ENCODE measurements around the gene NR2C1. TPM values are rescaled to one million over a fixed set of nuclear protein-coding genes. Genes with fewer than 3 reads are reported as not detected.
A peak's percentile ranks its signal among the peaks of the same experiment; 100 is the strongest.
"Not testable (repeated sequence)": the region's sequence is repeated elsewhere in the genome, so short reads cannot be mapped to it uniquely, and the experiment has no call there.

NR2C1 gene
- total RNA-seq, 2 experiments from 2014 or later: 19.8 to 24.6 TPM

GRCh38 chr12:95102916-95103671 lies 29.7 kb upstream of the NR2C1 start:
- CTCF ChIA-PET: interaction anchor here (0.5 to 0.6 kb wide), 2 partner anchors 14 to 30 kb away, joined by 3 read pairs; partner anchors contain the start of gene NR2C1
- peak; percentile 70 for DNase-seq
- Mint-ChIP-seq H3K36me3 (ENCODE audit: low read depth) (no peaks in the 10 kb centered on the region), H3K4me3 (no peak overlapping the region), H3K9me3 (no peaks in the 10 kb centered on the region), H3K4me1 (ENCODE audit: low read depth) (peaks cover 10% of the 10 kb centered on the region), H3K27me3 (ENCODE audit: low read depth) (no peaks in the 10 kb centered on the region), H3K27ac (no peak overlapping the region)
- intact Hi-C loops (cut with micrococcal nuclease): loop anchor here (1.0 to 5.0 kb wide), 11 partner anchors 14 to 1092 kb away; partner anchors contain the start of genes ELK3, FGD6, METAP2 and NDUFA12

- CTCF ChIA-PET; H3K36me3 Mint-ChIP-seq (ENCODE audit: low read depth); H3K27me3 Mint-ChIP-seq (ENCODE audit: low read depth); DNase-seq; H3K9me3 Mint-ChIP-seq; H3K4me1 Mint-ChIP-seq (ENCODE audit: low read depth); H3K4me3 Mint-ChIP-seq; H3K27ac Mint-ChIP-seq: not testable (repeated sequence)
- intact Hi-C loops (cut with micrococcal nuclease): loop anchor here (2.0 to 5.0 kb wide), 3 partner anchors 457 to 1093 kb away; partner anchors contain the start of gene ELK3
Observed at GRCh38 chr12:95101957-95102356, 28.5 kb upstream of the NR2C1 start.

- Mint-ChIP-seq H3K4me1 (ENCODE audit: low read depth) (peaks cover 10% of the 10 kb centered on the region), H3K9me3 (no peaks in the 10 kb centered on the region), H3K36me3 (ENCODE audit: low read depth) (no peaks in the 10 kb centered on the region), H3K27me3 (ENCODE audit: low read depth) (no peaks in the 10 kb centered on the region), H3K4me3 (no peak overlapping the region), H3K27ac (no peak overlapping the region)
- no peak for DNase-seq
- CTCF ChIA-PET: interaction anchor here (0.6 kb wide), 1 partner anchor 97 kb away, joined by 3 read pairs; the partner anchor contains the start of gene NDUFA12
- intact Hi-C loops (cut with micrococcal nuclease): loop anchor here (5.0 kb wide), 1 partner anchor 947 kb away; no protein-coding TSS in a partner anchor
Observed at GRCh38 chr12:95100264-95101190, 27.1 kb upstream of the NR2C1 start.

DNA sequence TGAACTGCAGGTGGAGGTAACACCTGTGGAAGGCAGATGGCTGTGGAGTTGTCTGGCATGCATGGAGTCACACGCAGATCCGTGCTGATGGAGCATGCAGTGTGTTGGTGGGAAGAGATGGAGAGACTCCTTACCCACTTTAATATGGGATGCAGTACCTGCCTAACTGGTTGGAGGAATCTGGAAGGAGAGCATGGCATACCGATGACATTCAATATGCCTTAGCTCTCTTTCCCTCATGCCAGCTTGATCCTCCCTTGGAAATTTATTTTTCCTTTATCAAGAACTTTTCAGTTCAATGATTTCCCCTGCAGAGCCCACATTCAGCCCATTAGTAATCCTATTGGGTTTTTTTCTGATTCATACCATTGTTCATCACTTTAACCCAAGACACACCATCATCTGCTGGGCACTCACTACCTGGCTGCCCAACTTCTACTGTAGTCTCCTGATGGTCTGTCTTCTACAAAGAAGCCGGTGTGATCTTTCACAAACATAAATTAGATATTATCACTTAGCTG lies 25.9 kb upstream of the NR2C1 start:
- CTCF ChIA-PET: no interaction called here

DNA sequence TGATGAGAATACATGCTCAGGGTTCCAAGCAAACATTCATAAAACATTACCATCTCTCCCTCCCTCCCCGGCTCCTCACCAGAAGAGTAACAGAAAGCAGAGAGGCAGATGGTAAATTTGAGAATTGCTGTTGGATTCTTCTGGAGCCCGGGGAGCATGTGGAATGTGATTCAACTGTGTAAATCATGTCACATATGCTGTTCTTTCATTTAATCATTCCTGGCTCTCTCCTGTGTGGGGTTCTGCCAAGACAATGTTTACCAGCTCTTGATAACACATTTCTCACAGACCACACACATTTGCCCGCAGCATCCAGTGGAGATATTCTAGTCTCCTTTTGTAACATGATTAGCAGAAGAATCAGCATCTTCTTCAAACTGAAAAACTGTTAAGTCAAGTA lies 23.4 kb upstream of the NR2C1 start:
- DNase-seq: no peak
- no peaks in the 10 kb centered on the region for H3K4me1 Mint-ChIP-seq (ENCODE audit: low read depth)
- no peak overlapping the region for H3K4me3 Mint-ChIP-seq
- H3K36me3 Mint-ChIP-seq (ENCODE audit: low read depth): no peaks in the 10 kb centered on the region
- no peaks in the 10 kb centered on the region for H3K27me3 Mint-ChIP-seq (ENCODE audit: low read depth)
- CTCF ChIA-PET: interaction anchor here (0.6 to 1.1 kb wide), 3 partner anchors 10 to 746 kb away, joined by 3 read pairs; no protein-coding TSS in a partner anchor
- H3K9me3 Mint-ChIP-seq: no peaks in the 10 kb centered on the region
- intact Hi-C loops (cut with micrococcal nuclease): no loop called here
- H3K27ac Mint-ChIP-seq: no peak overlapping the region

More for the DNA sequence above, 25.9 kb upstream of the NR2C1 start:
- Mint-ChIP-seq H3K27ac (no peak overlapping the region), H3K4me1 (ENCODE audit: low read depth) (peaks cover 10% of the 10 kb centered on the region), H3K27me3 (ENCODE audit: low read depth) (no peaks in the 10 kb centered on the region), H3K4me3 (no peak overlapping the region), H3K9me3 (no peaks in the 10 kb centered on the region), H3K36me3 (ENCODE audit: low read depth) (no peaks in the 10 kb centered on the region)
- no peak for DNase-seq
- intact Hi-C loops (cut with micrococcal nuclease): no loop called here

DNA sequence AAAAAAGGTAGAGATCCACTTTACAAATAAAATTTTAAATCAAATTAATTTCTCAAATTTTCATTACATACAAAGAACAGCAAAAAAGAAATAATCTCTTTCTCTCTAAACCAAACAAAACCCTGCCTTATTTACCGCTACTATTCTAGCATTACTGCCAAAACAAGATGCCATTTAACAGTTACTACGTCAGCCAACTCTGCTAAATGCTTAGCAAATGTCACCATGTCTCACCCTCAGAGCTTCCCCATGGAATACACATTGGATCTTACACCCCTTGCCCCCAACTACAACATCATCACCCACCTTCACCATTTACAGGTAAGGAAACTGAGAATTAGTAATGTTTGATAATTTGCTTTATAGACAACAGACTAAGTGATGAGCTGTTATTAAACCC lies 23.0 kb upstream of the NR2C1 start:
- no peak for DNase-seq
- Mint-ChIP-seq H3K4me3 (no peak overlapping the region), H3K27ac (no peak overlapping the region), H3K9me3 (no peaks in the 10 kb centered on the region), H3K36me3 (ENCODE audit: low read depth) (no peaks in the 10 kb centered on the region), H3K4me1 (ENCODE audit: low read depth) (no peaks in the 10 kb centered on the region), H3K27me3 (ENCODE audit: low read depth) (no peaks in the 10 kb centered on the region)
- CTCF ChIA-PET: interaction anchor here (0.6 to 1.1 kb wide), 4 partner anchors 9 to 747 kb away, joined by 3 read pairs; no protein-coding TSS in a partner anchor
- intact Hi-C loops (cut with micrococcal nuclease): no loop called here

GRCh38 chr12:95095866-95096265 lies 22.4 kb upstream of the NR2C1 start:
- CTCF ChIA-PET: interaction anchor here (0.6 to 1.1 kb wide), 2 partner anchors 9 to 255 kb away, joined by 3 read pairs; no protein-coding TSS in a partner anchor
- H3K4me1 Mint-ChIP-seq (ENCODE audit: low read depth); intact Hi-C loops (cut with micrococcal nuclease); DNase-seq; H3K27ac Mint-ChIP-seq; H3K4me3 Mint-ChIP-seq; H3K9me3 Mint-ChIP-seq; H3K36me3 Mint-ChIP-seq (ENCODE audit: low read depth); H3K27me3 Mint-ChIP-seq (ENCODE audit: low read depth): not testable (repeated sequence)

DNA sequence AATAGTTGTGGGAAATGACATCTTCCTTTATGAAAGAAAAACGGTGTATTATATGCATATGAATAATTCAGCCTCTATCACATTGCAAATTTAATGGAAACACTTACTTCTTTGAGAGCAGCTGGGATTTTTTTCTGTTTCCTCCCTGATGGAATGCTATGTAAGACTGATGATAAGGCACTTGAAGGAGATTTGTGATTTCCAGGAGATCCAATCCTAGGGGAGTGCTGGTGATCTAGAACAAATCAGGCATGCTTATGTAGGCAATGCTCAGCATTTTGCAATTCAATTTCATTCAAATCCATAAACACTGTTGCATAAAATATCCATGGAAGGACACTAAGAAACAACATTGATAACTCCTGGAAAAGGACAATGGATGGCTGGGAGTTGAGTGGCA lies 16.0 kb upstream of the NR2C1 start:
- no peak overlapping the region for H3K4me3 Mint-ChIP-seq
- intact Hi-C loops (cut with micrococcal nuclease): no loop called here
- CTCF ChIA-PET: no interaction called here
- no peak overlapping the region for H3K27ac Mint-ChIP-seq
- H3K9me3 Mint-ChIP-seq: no peaks in the 10 kb centered on the region
- H3K36me3 Mint-ChIP-seq (ENCODE audit: low read depth): no peaks in the 10 kb centered on the region
- H3K27me3 Mint-ChIP-seq (ENCODE audit: low read depth): no peaks in the 10 kb centered on the region
- no peak for DNase-seq
- H3K4me1 Mint-ChIP-seq (ENCODE audit: low read depth): peaks cover 2% of the 10 kb centered on the region

DNA sequence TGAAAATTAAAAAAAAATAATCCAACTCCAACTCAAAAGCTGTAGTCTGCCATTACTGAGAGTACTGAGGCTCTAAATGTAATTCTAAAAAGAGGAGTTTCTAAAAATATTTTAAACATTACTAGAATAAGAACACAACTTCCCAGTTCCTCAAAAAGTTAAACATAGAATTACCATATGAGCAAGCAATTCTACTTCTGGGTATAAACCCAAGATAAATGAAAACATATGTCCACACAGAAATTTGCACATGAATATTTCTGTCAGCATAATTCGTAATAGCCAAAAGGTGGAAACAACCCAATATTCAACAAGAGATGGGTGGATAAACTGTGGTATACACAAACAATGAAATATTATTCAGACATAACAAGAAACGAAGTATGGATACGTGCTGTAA lies 15.0 kb upstream of the NR2C1 start:
- Mint-ChIP-seq H3K36me3 (ENCODE audit: low read depth) (no peaks in the 10 kb centered on the region), H3K4me1 (ENCODE audit: low read depth) (peaks cover 2% of the 10 kb centered on the region), H3K9me3 (no peaks in the 10 kb centered on the region), H3K27me3 (ENCODE audit: low read depth) (no peaks in the 10 kb centered on the region), H3K4me3 (no peak overlapping the region), H3K27ac (no peak overlapping the region)
- intact Hi-C loops (cut with micrococcal nuclease): no loop called here
- CTCF ChIA-PET: no interaction called here
- DNase-seq: no peak

DNA sequence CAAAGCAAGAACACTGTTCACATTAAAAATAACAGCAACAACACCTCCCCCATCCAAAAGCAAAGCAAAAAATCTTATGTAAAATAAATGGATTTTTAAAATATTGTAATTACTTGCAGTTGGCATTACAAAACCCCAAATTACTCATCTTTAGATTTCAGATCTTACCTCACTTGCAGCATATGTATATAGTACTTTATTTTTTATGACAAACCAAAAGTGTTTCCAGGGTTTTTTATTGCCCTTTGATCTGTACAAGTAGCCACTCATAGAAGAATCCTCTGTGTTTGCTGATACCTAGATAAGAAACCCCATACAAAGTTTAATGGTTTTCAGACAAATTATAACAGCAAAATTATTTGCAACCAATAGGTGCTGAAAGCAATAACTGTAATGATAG lies 12.2 kb upstream of the NR2C1 start:
- CTCF ChIA-PET: no interaction called here
- no peaks in the 10 kb centered on the region for H3K9me3 Mint-ChIP-seq
- no peak overlapping the region for H3K27ac Mint-ChIP-seq
- DNase-seq: no peak
- intact Hi-C loops (cut with micrococcal nuclease): loop anchor here (1.0 kb wide), 1 partner anchor 18 kb away; no protein-coding TSS in a partner anchor
- no peak overlapping the region for H3K4me3 Mint-ChIP-seq
- H3K4me1 Mint-ChIP-seq (ENCODE audit: low read depth): peaks cover 2% of the 10 kb centered on the region
- no peaks in the 10 kb centered on the region for H3K27me3 Mint-ChIP-seq (ENCODE audit: low read depth)
- H3K36me3 Mint-ChIP-seq (ENCODE audit: low read depth): no peaks in the 10 kb centered on the region

- Mint-ChIP-seq H3K9me3 (no peaks in the 10 kb centered on the region), H3K4me3 (no peak overlapping the region), H3K27ac (no peak overlapping the region), H3K4me1 (ENCODE audit: low read depth) (peaks cover 2% of the 10 kb centered on the region), H3K36me3 (ENCODE audit: low read depth) (no peaks in the 10 kb centered on the region), H3K27me3 (ENCODE audit: low read depth) (no peaks in the 10 kb centered on the region)
- no peak for DNase-seq
- intact Hi-C loops (cut with micrococcal nuclease): no loop called here
- CTCF ChIA-PET: interaction anchor here (0.6 to 1.3 kb wide), 3 partner anchors 11 to 445 kb away, joined by 3 to 7 read pairs (median 4); partner anchors contain the start of gene NR2C1
Observed at GRCh38 chr12:95083938-95084337, 10.5 kb upstream of the NR2C1 start.

DNA sequence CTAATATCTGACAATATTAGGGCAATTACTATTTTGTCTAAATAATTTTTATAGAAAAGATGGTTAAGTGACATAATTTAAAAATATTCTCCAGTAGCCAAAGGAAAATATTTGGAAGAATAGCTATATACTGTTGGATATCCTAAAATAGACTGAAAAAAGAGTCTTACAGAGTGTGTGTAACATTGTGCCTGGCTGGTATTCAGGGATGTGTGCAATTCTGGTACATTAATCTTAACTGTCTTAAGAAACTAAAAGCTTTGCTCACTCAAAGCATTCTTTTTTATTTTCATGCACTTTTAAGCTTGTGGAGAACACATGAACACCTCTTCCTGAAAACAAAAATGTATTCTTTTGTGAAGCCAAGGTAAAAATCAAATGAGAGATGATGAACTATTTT lies 10.1 kb upstream of the NR2C1 start:
- Mint-ChIP-seq H3K4me1 (ENCODE audit: low read depth) (peaks cover 2% of the 10 kb centered on the region), H3K27me3 (ENCODE audit: low read depth) (no peaks in the 10 kb centered on the region), H3K4me3 (no peak overlapping the region), H3K36me3 (ENCODE audit: low read depth) (no peaks in the 10 kb centered on the region), H3K9me3 (no peaks in the 10 kb centered on the region), H3K27ac (no peak overlapping the region)
- CTCF ChIA-PET: interaction anchor here (0.6 to 1.3 kb wide), 2 partner anchors 11 to 381 kb away, joined by 4 to 7 read pairs; partner anchors contain the start of gene NR2C1
- intact Hi-C loops (cut with micrococcal nuclease): no loop called here
- DNase-seq: no peak
